ENCODE measurements around the gene STK39. TPM values are rescaled to one million over a fixed set of nuclear protein-coding genes. Genes with fewer than 3 reads are reported as not detected.

The STK39 gene
- polyA plus RNA-seq, 1 donor from 2014 or later = 9.5 TPM

DNA sequence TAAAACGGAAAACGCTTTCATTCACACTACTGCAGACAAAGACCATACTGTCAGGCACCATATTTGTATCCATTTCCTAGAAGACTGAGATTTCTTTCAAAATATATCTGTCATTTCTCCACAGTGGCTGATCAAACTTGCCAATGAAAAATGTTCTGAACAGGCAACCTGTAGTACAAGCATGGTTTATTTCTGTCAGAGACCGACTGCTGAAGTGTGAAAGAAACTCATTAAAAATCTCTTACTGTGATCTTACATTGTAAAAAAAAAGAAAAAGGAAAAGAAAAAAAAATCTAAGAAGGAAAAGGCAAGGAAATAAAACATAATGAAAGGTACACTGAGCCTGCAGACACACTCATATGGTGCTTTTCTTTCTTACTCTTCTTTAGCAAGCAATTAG lies 184.5 kb downstream of the STK39 start:
- Histone ChIP-seq H3F3A (ENCODE audit: insufficient read depth, low read length, poor library complexity, severe bottlenecking) (no peaks in the 10 kb centered on the region), H3K79me2 (replicated peaks; ENCODE audit: insufficient read depth, low read length) (no peaks in the 10 kb centered on the region), H3K27ac (ENCODE audit: low read length) (no peak overlapping the region), H3K27me3 (ENCODE audit: insufficient read depth, low read depth, low read length) (no peaks in the 10 kb centered on the region), H3K4me3 (ENCODE audit: low read length) (no peak overlapping the region), H4K20me1 (ENCODE audit: insufficient read depth) (no peaks in the 10 kb centered on the region), H3K9ac (ENCODE audit: low read length) (no peak overlapping the region), H3K4me2 (ENCODE audit: low read length) (no peak overlapping the region), H2AFZ (ENCODE audit: low read depth, low read length) (no peak overlapping the region), H3K9me2 (ENCODE audit: insufficient read depth, low read length) (no peaks in the 10 kb centered on the region), H3K9me3 (ENCODE audit: low read length) (no peaks in the 10 kb centered on the region), H3K36me3 (ENCODE audit: insufficient read depth, low read length) (no peaks in the 10 kb centered on the region)
- TF ChIP-seq EP300 (conservative IDR thresholded peaks at IDR 0.05; ENCODE audit: poor library complexity, severe bottlenecking) (no peak), RAD21 (conservative IDR thresholded peaks at IDR 0.05) (no peak), EZH2 (IDR thresholded peaks at IDR 0.05; ENCODE audit: borderline replicate concordance, insufficient read depth, low read length, poor library complexity, severe bottlenecking) (no peak), POLR2AphosphoS5 (IDR thresholded peaks at IDR 0.05) (no peak), TAF1 (IDR thresholded peaks at IDR 0.05; ENCODE audit: low read depth) (no peak)
- TF ChIP-seq, protein P1, sequence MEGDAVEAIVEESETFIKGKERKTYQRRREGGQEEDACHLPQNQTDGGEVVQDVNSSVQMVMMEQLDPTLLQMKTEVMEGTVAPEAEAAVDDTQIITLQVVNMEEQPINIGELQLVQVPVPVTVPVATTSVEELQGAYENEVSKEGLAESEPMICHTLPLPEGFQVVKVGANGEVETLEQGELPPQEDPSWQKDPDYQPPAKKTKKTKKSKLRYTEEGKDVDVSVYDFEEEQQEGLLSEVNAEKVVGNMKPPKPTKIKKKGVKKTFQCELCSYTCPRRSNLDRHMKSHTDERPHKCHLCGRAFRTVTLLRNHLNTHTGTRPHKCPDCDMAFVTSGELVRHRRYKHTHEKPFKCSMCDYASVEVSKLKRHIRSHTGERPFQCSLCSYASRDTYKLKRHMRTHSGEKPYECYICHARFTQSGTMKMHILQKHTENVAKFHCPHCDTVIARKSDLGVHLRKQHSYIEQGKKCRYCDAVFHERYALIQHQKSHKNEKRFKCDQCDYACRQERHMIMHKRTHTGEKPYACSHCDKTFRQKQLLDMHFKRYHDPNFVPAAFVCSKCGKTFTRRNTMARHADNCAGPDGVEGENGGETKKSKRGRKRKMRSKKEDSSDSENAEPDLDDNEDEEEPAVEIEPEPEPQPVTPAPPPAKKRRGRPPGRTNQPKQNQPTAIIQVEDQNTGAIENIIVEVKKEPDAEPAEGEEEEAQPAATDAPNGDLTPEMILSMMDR (IDR thresholded peaks at IDR 0.05; ENCODE audit: poor library complexity, severe bottlenecking) = no peak
- TF ChIP-seq, protein P2, sequence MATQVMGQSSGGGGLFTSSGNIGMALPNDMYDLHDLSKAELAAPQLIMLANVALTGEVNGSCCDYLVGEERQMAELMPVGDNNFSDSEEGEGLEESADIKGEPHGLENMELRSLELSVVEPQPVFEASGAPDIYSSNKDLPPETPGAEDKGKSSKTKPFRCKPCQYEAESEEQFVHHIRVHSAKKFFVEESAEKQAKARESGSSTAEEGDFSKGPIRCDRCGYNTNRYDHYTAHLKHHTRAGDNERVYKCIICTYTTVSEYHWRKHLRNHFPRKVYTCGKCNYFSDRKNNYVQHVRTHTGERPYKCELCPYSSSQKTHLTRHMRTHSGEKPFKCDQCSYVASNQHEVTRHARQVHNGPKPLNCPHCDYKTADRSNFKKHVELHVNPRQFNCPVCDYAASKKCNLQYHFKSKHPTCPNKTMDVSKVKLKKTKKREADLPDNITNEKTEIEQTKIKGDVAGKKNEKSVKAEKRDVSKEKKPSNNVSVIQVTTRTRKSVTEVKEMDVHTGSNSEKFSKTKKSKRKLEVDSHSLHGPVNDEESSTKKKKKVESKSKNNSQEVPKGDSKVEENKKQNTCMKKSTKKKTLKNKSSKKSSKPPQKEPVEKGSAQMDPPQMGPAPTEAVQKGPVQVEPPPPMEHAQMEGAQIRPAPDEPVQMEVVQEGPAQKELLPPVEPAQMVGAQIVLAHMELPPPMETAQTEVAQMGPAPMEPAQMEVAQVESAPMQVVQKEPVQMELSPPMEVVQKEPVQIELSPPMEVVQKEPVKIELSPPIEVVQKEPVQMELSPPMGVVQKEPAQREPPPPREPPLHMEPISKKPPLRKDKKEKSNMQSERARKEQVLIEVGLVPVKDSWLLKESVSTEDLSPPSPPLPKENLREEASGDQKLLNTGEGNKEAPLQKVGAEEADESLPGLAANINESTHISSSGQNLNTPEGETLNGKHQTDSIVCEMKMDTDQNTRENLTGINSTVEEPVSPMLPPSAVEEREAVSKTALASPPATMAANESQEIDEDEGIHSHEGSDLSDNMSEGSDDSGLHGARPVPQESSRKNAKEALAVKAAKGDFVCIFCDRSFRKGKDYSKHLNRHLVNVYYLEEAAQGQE (IDR thresholded peaks at IDR 0.05; ENCODE audit: borderline replicate concordance) = no peak

DNA sequence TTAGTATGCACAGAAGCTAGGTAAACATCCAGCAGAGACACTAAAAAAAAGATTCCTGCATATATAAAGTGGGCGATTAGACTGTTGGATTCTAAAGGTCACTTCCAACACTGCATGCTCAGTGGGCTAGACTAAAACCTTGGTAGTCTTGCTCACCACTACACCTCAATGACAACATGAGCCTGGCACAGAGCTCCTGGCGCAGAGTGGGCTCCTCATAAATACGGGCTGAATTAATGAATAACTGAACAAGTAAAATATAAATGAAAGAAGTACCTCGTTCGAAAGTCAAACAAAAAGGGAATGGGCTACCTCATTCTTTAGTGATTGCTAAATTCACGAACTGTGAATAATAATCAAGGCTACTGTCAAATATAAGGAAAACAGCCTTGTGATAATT lies 185.3 kb downstream of the STK39 start:
- Histone ChIP-seq H3K4me3 (ENCODE audit: low read length) (no peak overlapping the region), H3K4me2 (ENCODE audit: low read length) (no peak overlapping the region), H3K27me3 (ENCODE audit: insufficient read depth, low read depth, low read length) (no peaks in the 10 kb centered on the region), H3F3A (ENCODE audit: insufficient read depth, low read length, poor library complexity, severe bottlenecking) (no peaks in the 10 kb centered on the region), H3K79me2 (replicated peaks; ENCODE audit: insufficient read depth, low read length) (no peaks in the 10 kb centered on the region), H3K36me3 (ENCODE audit: insufficient read depth, low read length) (no peaks in the 10 kb centered on the region), H4K20me1 (ENCODE audit: insufficient read depth) (no peaks in the 10 kb centered on the region), H3K9me2 (ENCODE audit: insufficient read depth, low read length) (no peaks in the 10 kb centered on the region), H3K9ac (ENCODE audit: low read length) (no peak overlapping the region), H3K27ac (ENCODE audit: low read length) (no peak overlapping the region), H2AFZ (ENCODE audit: low read depth, low read length) (no peak overlapping the region), H3K9me3 (ENCODE audit: low read length) (no peaks in the 10 kb centered on the region)
- TF ChIP-seq EP300 (conservative IDR thresholded peaks at IDR 0.05; ENCODE audit: poor library complexity, severe bottlenecking) (no peak), MXI1 (conservative IDR thresholded peaks at IDR 0.05; ENCODE audit: poor library complexity, severe bottlenecking) (no peak), TAF1 (IDR thresholded peaks at IDR 0.05; ENCODE audit: low read depth) (no peak), SMC3 (conservative IDR thresholded peaks at IDR 0.05; ENCODE audit: poor library complexity) (no peak), POLR2AphosphoS5 (IDR thresholded peaks at IDR 0.05) (no peak), RAD21 (conservative IDR thresholded peaks at IDR 0.05) (no peak)
